Measurements from ENCODE around the gene UBE2E2. TPM values are rescaled to one million over a fixed set of nuclear protein-coding genes. Genes with fewer than 3 reads are reported as not detected.

The UBE2E2 gene
- total RNA-seq, 1 donor from 2014 or later = 34.0 TPM

GRCh38 chr3:23480329-23480714 lies 277.2 kb downstream of the UBE2E2 start:
- DNase-seq (ENCODE audit: low read depth) = no peak

- DNase-seq (ENCODE audit: low read depth) = no peak
Observed at GRCh38 chr3:23481011-23481615, 278.0 kb downstream of the UBE2E2 start.

- DNase-seq (ENCODE audit: low read depth) = peak; percentile 22
Observed at GRCh38 chr3:23481616-23482278, 278.6 kb downstream of the UBE2E2 start.

- no peak for DNase-seq (ENCODE audit: low read depth)
Observed at GRCh38 chr3:23484386-23484785, 281.3 kb downstream of the UBE2E2 start.

- DNase-seq (ENCODE audit: low read depth) = no peak
Observed at GRCh38 chr3:23485922-23486321, 282.8 kb downstream of the UBE2E2 start.

GRCh38 chr3:23487015-23487414 lies 283.9 kb downstream of the UBE2E2 start:
- DNase-seq (ENCODE audit: low read depth) = no peak

- DNase-seq (ENCODE audit: low read depth) = no peak
Observed at GRCh38 chr3:23488618-23489017, 285.5 kb downstream of the UBE2E2 start.

- DNase-seq (ENCODE audit: low read depth) = peak; percentile 25
Observed at GRCh38 chr3:23489300-23490158, 286.4 kb downstream of the UBE2E2 start.

GRCh38 chr3:23490459-23490858 lies 287.3 kb downstream of the UBE2E2 start:
- DNase-seq (ENCODE audit: low read depth) = peak; percentile 71

GRCh38 chr3:23492057-23492456 lies 288.9 kb downstream of the UBE2E2 start:
- no peak for DNase-seq (ENCODE audit: low read depth)

- peak; percentile 52 for DNase-seq (ENCODE audit: low read depth)
Observed at GRCh38 chr3:23493889-23494288, 290.8 kb downstream of the UBE2E2 start.

GRCh38 chr3:23494967-23495366 lies 291.8 kb downstream of the UBE2E2 start:
- no peak for DNase-seq (ENCODE audit: low read depth)

- DNase-seq (ENCODE audit: low read depth) = peak; percentile 33
Observed at GRCh38 chr3:23495507-23495906, 292.4 kb downstream of the UBE2E2 start.

GRCh38 chr3:23496165-23496564 lies 293.0 kb downstream of the UBE2E2 start:
- DNase-seq (ENCODE audit: low read depth) = no peak

- DNase-seq (ENCODE audit: low read depth) = no peak
Observed at GRCh38 chr3:23497156-23497555, 294.0 kb downstream of the UBE2E2 start.

GRCh38 chr3:23501201-23501802 lies 298.2 kb downstream of the UBE2E2 start:
- DNase-seq (ENCODE audit: low read depth) = no peak

GRCh38 chr3:23508464-23508863 lies 305.3 kb downstream of the UBE2E2 start:
- DNase-seq (ENCODE audit: low read depth) = no peak

GRCh38 chr3:23518441-23518840 lies 315.3 kb downstream of the UBE2E2 start:
- no peak for DNase-seq (ENCODE audit: low read depth)

- peak; percentile 27 for DNase-seq (ENCODE audit: low read depth)
Observed at GRCh38 chr3:23519314-23520208, 316.4 kb downstream of the UBE2E2 start.

GRCh38 chr3:23527326-23527725 lies 324.2 kb downstream of the UBE2E2 start:
- no peak for DNase-seq (ENCODE audit: low read depth)

GRCh38 chr3:23533596-23533995 lies 330.5 kb downstream of the UBE2E2 start:
- no peak for DNase-seq (ENCODE audit: low read depth)

Measured in renal cortical epithelial cell (primary cell).